Hepatocyte (in vitro differentiated cells): Measurements from ENCODE around the gene ABCB1. TPM values are rescaled to one million over a fixed set of nuclear protein-coding genes. Genes with fewer than 3 reads are reported as not detected.

Experiments used
- DNase-seq: peaks from one replicate; pipeline ENCODE4 v3.0.0-alpha.2; 2016; ENCODE audit warnings: low spot score
- H2AFZ ChIP-seq: fragments of 200-600 bp; sonication (generic); 2 replicates; pipeline ENCODE4 v1.6.0; 2016; ENCODE audit warnings: antibody characterized with exemption, mild to moderate bottlenecking
- H3K27ac ChIP-seq: fragments of 200-600 bp; sonication (generic); 2 replicates; pipeline ENCODE4 v1.5.1; 2016; ENCODE audit warnings: mild to moderate bottlenecking
- H3K27me3 ChIP-seq: fragments of 200-600 bp; sonication (generic); 2 replicates; pipeline ENCODE4 v1.6.1; 2016
- H3K36me3 ChIP-seq: fragments of 200-600 bp; sonication (generic); replicated peaks from 2 replicates; pipeline ENCODE4 v1.5.1; 2016; ENCODE audit warnings: low read depth; ENCODE audit not compliant: insufficient read depth
- H3K4me1 ChIP-seq: fragments of 200-600 bp; sonication (generic); 2 replicates; pipeline ENCODE4 v1.5.1; 2016; ENCODE audit warnings: mild to moderate bottlenecking, moderate library complexity; ENCODE audit not compliant: insufficient read depth
- H3K4me2 ChIP-seq: fragments of 200-600 bp; sonication (generic); 2 replicates; pipeline ENCODE4 v1.6.0; 2016
- H3K4me3 ChIP-seq: fragments of 200-600 bp; sonication (generic); 2 replicates; pipeline ENCODE4 v1.5.1; 2016; ENCODE audit warnings: mild to moderate bottlenecking
- H3K79me2 ChIP-seq: fragments of 200-600 bp; sonication (generic); 2 replicates; pipeline ENCODE4 v1.6.0; 2017; ENCODE audit warnings: mild to moderate bottlenecking
- H3K9me2 ChIP-seq: fragments of 200-600 bp; sonication (generic); replicated peaks from 2 replicates; pipeline ENCODE4 v1.6.0; 2017; ENCODE audit warnings: mild to moderate bottlenecking; ENCODE audit not compliant: insufficient read depth
- H3K9me3 ChIP-seq: fragments of 200-600 bp; sonication (generic); 2 replicates; pipeline ENCODE4 v1.5.1; 2016; ENCODE audit warnings: low read depth, mild to moderate bottlenecking
- H4K20me1 ChIP-seq: fragments of 200-600 bp; sonication (generic); 2 replicates; pipeline ENCODE4 v1.6.0; 2016; ENCODE audit warnings: mild to moderate bottlenecking; ENCODE audit not compliant: insufficient read depth, poor library complexity, severe bottlenecking
- CTCF ChIP-seq: fragments of 200-600 bp; sonication (generic); IDR thresholded peaks from 2 replicates; pipeline ENCODE4 v1.5.1; 2016; ENCODE audit warnings: antibody characterized with exemption, mild to moderate bottlenecking; ENCODE audit not compliant: poor library complexity
- EZH2 ChIP-seq: fragments of 200-600 bp; sonication (generic); IDR thresholded peaks from 2 replicates; pipeline ENCODE4 v1.6.1; 2016; ENCODE audit warnings: antibody characterized with exemption, mild to moderate bottlenecking, borderline replicate concordance
- EZH2phosphoT487 ChIP-seq: fragments of 200-600 bp; sonication (generic); IDR thresholded peaks from one replicate; pipeline ENCODE4 v1.6.1; 2018; ENCODE audit warnings: antibody characterized with exemption, mild to moderate bottlenecking, low read depth, moderate library complexity; ENCODE audit not compliant: unreplicated experiment, severe bottlenecking
- WGBS: methylation state at CpG from one replicate; pipeline ENCODE4 v1.1.6; 2016; ENCODE audit warnings: low lambda C conversion rate; ENCODE audit errors: missing lambda C conversion rate; 5-methylcytosine and 5-hydroxymethylcytosine counted together
- polyA plus RNA-seq: library from polyadenylated mRNA; unstranded; fragments of >200 nt; fragmentation: Nextera tagmentation; extraction: Ambion mirVana; gene quantifications from 2 replicates; pipeline ENCODE4 v1.2.1, GENCODE V29; 2016
- total RNA-seq: library from RNA; depleted of rRNA; stranded (reverse); fragments of >200 nt; gene quantifications from 2 replicates; pipeline ENCODE4 v1.2.3, GENCODE V29; 2014

The ABCB1 gene
- total and polyA plus RNA-seq, 2 experiments from 2014 or later: 7.9 to 20.0 TPM

- H3K4me2 ChIP-seq: no peak overlapping the region
- WGBS: 46% methylated on average over 2 of the region's 2 CpGs
- H3K9me2 ChIP-seq: no peaks in the 10 kb centered on the region
- no peak overlapping the region for H3K4me3 ChIP-seq
- H3K79me2 ChIP-seq: no peaks in the 10 kb centered on the region
- no peaks in the 10 kb centered on the region for H3K36me3 ChIP-seq
- DNase-seq: no peak
- no peaks in the 10 kb centered on the region for H4K20me1 ChIP-seq
- no peak overlapping the region for H2AFZ ChIP-seq
- H3K4me1 ChIP-seq: no peaks in the 10 kb centered on the region
- TF ChIP-seq EZH2phosphoT487: no peak
- TF ChIP-seq EZH2: no peak
- no peak for TF ChIP-seq CTCF
- no peaks in the 10 kb centered on the region for H3K27me3 ChIP-seq
- no peaks in the 10 kb centered on the region for H3K9me3 ChIP-seq
- no peak overlapping the region for H3K27ac ChIP-seq
Observed at GRCh38 chr7:87456247-87456646, 144.4 kb downstream of the ABCB1 start.

Other genes starting within 250 kb of the ABCB1 start
- gene ABCB4, start 125.2 kb downstream of the ABCB1 start, total RNA-seq: 0.80 and 1.2 TPM in 2 replicates
- 0.37 and 2.3 TPM in 2 replicates for gene ABCB4, start 125.2 kb downstream of the ABCB1 start, polyA plus RNA-seq
- 0.53 and 1.1 TPM in 2 replicates for gene RUNDC3B, start 27.5 kb upstream of the ABCB1 start, total RNA-seq
- gene RUNDC3B, start 27.5 kb upstream of the ABCB1 start, polyA plus RNA-seq: 0.22 TPM in 1 of 2 replicates, not detected in the other